Measurements from ENCODE around the gene WNT5B.
A peak's percentile ranks its signal among the peaks of the same experiment; 100 is the strongest.
"Not testable (repeated sequence)": the region's sequence is repeated elsewhere in the genome, so short reads cannot be mapped to it uniquely, and the experiment has no call there.

WNT5B gene

GRCh38 chr12:1691123-1692007 lies 62.3 kb downstream of the WNT5B start:
- DNase-seq (ENCODE audit: low spot score) = peak; percentile 62

- DNase-seq (ENCODE audit: low spot score) = peak; percentile 45
Observed at GRCh38 chr12:1692226-1692625, 63.2 kb downstream of the WNT5B start.

- DNase-seq (ENCODE audit: low spot score) = no peak
Observed at GRCh38 chr12:1692895-1693610, 64.0 kb downstream of the WNT5B start.

- DNase-seq (ENCODE audit: low spot score) = not testable (repeated sequence)
Observed at GRCh38 chr12:1695097-1695496, 66.1 kb downstream of the WNT5B start.

GRCh38 chr12:1695886-1696670 lies 67.0 kb downstream of the WNT5B start:
- no peak for DNase-seq (ENCODE audit: low spot score)

- DNase-seq (ENCODE audit: low spot score) = no peak
Observed at GRCh38 chr12:1696800-1697199, 67.8 kb downstream of the WNT5B start.

All from hematopoietic multipotent progenitor cell treated with erythropoietin and hydrocortisone succinate and interleukin-3 and kit ligand, for 17 days (in vitro differentiated cells).